ENCODE results near the gene GCH1.

Gene GCH1

GRCh38 chr14:54845641-54846040 is 57.0 kb downstream of the GCH1 start:
- TF ChIP-seq EZH2 (IDR thresholded peaks at IDR 0.05; ENCODE audit: borderline replicate concordance, low read length) (no peak), CTCF (IDR thresholded peaks at IDR 0.05; ENCODE audit: low read length) (no peak)
- no peak overlapping the region for H2AFZ ChIP-seq (ENCODE audit: low read length)
- no peaks in the 10 kb centered on the region for H3K36me3 ChIP-seq (ENCODE audit: insufficient read depth, low read length)
- H3K4me1 ChIP-seq (ENCODE audit: insufficient read depth, low read length, severe bottlenecking), result no peaks in the 10 kb centered on the region
- H3K27ac ChIP-seq (ENCODE audit: low read depth, low read length, poor library complexity, severe bottlenecking), result no peak overlapping the region
- H3K27me3 ChIP-seq (ENCODE audit: insufficient read depth, low read length), result no peaks in the 10 kb centered on the region
- H3K9me3 ChIP-seq (ENCODE audit: low read length), result no peaks in the 10 kb centered on the region
- no peak overlapping the region for H3K4me2 ChIP-seq (ENCODE audit: low read length)
- no peak overlapping the region for H3K4me3 ChIP-seq (ENCODE audit: low read depth, low read length, poor library complexity, severe bottlenecking)
- no peak overlapping the region for H3K9ac ChIP-seq (ENCODE audit: low read length)
- no peaks in the 10 kb centered on the region for H4K20me1 ChIP-seq (ENCODE audit: insufficient read depth, low read length)
- H3K9me2 ChIP-seq (ENCODE audit: low read depth, low read length), result no peaks in the 10 kb centered on the region
- no peaks in the 10 kb centered on the region for H3F3A ChIP-seq (ENCODE audit: insufficient read depth, low read length)
- no peaks in the 10 kb centered on the region for H3K79me2 ChIP-seq (ENCODE audit: insufficient read depth, low read length)

- no peaks in the 10 kb centered on the region for H4K20me1 ChIP-seq (ENCODE audit: insufficient read depth, low read length)
- H3F3A ChIP-seq (ENCODE audit: insufficient read depth, low read length), result no peaks in the 10 kb centered on the region
- no peak overlapping the region for H3K27ac ChIP-seq (ENCODE audit: low read depth, low read length, poor library complexity, severe bottlenecking)
- no peaks in the 10 kb centered on the region for H3K4me1 ChIP-seq (ENCODE audit: insufficient read depth, low read length, severe bottlenecking)
- H3K9me3 ChIP-seq (ENCODE audit: low read length), result no peaks in the 10 kb centered on the region
- no peak overlapping the region for H3K9ac ChIP-seq (ENCODE audit: low read length)
- no peaks in the 10 kb centered on the region for H3K36me3 ChIP-seq (ENCODE audit: insufficient read depth, low read length)
- H3K9me2 ChIP-seq (ENCODE audit: low read depth, low read length), result no peaks in the 10 kb centered on the region
- no peak overlapping the region for H3K4me3 ChIP-seq (ENCODE audit: low read depth, low read length, poor library complexity, severe bottlenecking)
- TF ChIP-seq CTCF (IDR thresholded peaks at IDR 0.05; ENCODE audit: low read length) (no peak), EZH2 (IDR thresholded peaks at IDR 0.05; ENCODE audit: borderline replicate concordance, low read length) (no peak)
- no peaks in the 10 kb centered on the region for H3K79me2 ChIP-seq (ENCODE audit: insufficient read depth, low read length)
- no peak overlapping the region for H3K4me2 ChIP-seq (ENCODE audit: low read length)
- no peaks in the 10 kb centered on the region for H3K27me3 ChIP-seq (ENCODE audit: insufficient read depth, low read length)
- H2AFZ ChIP-seq (ENCODE audit: low read length), result no peak overlapping the region
These were observed 58.1 kb downstream of the GCH1 start for GRCh38 chr14:54844479-54844878.

GRCh38 chr14:54840798-54841197 is 61.8 kb downstream of the GCH1 start:
- no peak overlapping the region for H3K27ac ChIP-seq (ENCODE audit: low read depth, low read length, poor library complexity, severe bottlenecking)
- no peak overlapping the region for H3K4me3 ChIP-seq (ENCODE audit: low read depth, low read length, poor library complexity, severe bottlenecking)
- no peak overlapping the region for H3K9ac ChIP-seq (ENCODE audit: low read length)
- no peak overlapping the region for H3K4me2 ChIP-seq (ENCODE audit: low read length)
- H3K27me3 ChIP-seq (ENCODE audit: insufficient read depth, low read length), result no peaks in the 10 kb centered on the region
- H3K4me1 ChIP-seq (ENCODE audit: insufficient read depth, low read length, severe bottlenecking), result no peaks in the 10 kb centered on the region
- no peaks in the 10 kb centered on the region for H3K36me3 ChIP-seq (ENCODE audit: insufficient read depth, low read length)
- H4K20me1 ChIP-seq (ENCODE audit: insufficient read depth, low read length), result no peaks in the 10 kb centered on the region
- no peak overlapping the region for H2AFZ ChIP-seq (ENCODE audit: low read length)
- no peaks in the 10 kb centered on the region for H3F3A ChIP-seq (ENCODE audit: insufficient read depth, low read length)
- H3K9me2 ChIP-seq (ENCODE audit: low read depth, low read length), result no peaks in the 10 kb centered on the region
- no peaks in the 10 kb centered on the region for H3K79me2 ChIP-seq (ENCODE audit: insufficient read depth, low read length)
- no peaks in the 10 kb centered on the region for H3K9me3 ChIP-seq (ENCODE audit: low read length)
- TF ChIP-seq CTCF (IDR thresholded peaks at IDR 0.05; ENCODE audit: low read length) (no peak), EZH2 (IDR thresholded peaks at IDR 0.05; ENCODE audit: borderline replicate concordance, low read length) (no peak)
